GF-D8 (cell line): ENCODE results near the gene PLEKHA1.

Source experiments
- DNase-seq: peaks from one replicate; lab custom pipeline; 2025; lab: John Stamatoyannopoulos, UW

PLEKHA1 gene

GRCh38 chr10:122422266-122422989, 47.9 kb downstream of the PLEKHA1 start:
- DNase-seq, result no peak

- DNase-seq, result no peak
Measured at GRCh38 chr10:122424059-122424458, 49.6 kb downstream of the PLEKHA1 start.

- DNase-seq, result no peak
Measured at GRCh38 chr10:122426829-122427228, 52.3 kb downstream of the PLEKHA1 start.

- DNase-seq, result no peak
Measured at GRCh38 chr10:122427280-122427679, 52.8 kb downstream of the PLEKHA1 start.

- no peak for DNase-seq
Measured at GRCh38 chr10:122435212-122435827, 60.8 kb downstream of the PLEKHA1 start.

- no peak for DNase-seq
Measured at GRCh38 chr10:122441961-122442360, 67.5 kb downstream of the PLEKHA1 start.

GRCh38 chr10:122445469-122445868, 71.0 kb downstream of the PLEKHA1 start:
- DNase-seq, result no peak

- DNase-seq, result no peak
Measured at GRCh38 chr10:122445904-122446303, 71.4 kb downstream of the PLEKHA1 start.

GRCh38 chr10:122446668-122447423, 72.3 kb downstream of the PLEKHA1 start:
- DNase-seq, result no peak

- no peak for DNase-seq
Measured at GRCh38 chr10:122448600-122448999, 74.1 kb downstream of the PLEKHA1 start.

GRCh38 chr10:122449153-122449552, 74.6 kb downstream of the PLEKHA1 start:
- DNase-seq, result no peak

GRCh38 chr10:122450353-122450990, 76.0 kb downstream of the PLEKHA1 start:
- no peak for DNase-seq

GRCh38 chr10:122454071-122454470, 79.6 kb downstream of the PLEKHA1 start:
- DNase-seq, result no peak

GRCh38 chr10:122454603-122455080, 80.1 kb downstream of the PLEKHA1 start, which contains the start of gene ARMS2:
ARMS2 (plus strand) TSS chr10:122454653; CDS start chr10:122454728, 75 bp downstream.
- DNase-seq, result no peak

GRCh38 chr10:122455376-122456079, 81.0 kb downstream of the PLEKHA1 start:
- DNase-seq, result no peak

GRCh38 chr10:122457934-122458333, 83.4 kb downstream of the PLEKHA1 start:
- DNase-seq, result no peak

GRCh38 chr10:122458693-122459092, 84.2 kb downstream of the PLEKHA1 start:
- no peak for DNase-seq

- DNase-seq, result no peak
Measured at GRCh38 chr10:122459561-122460273, 85.2 kb downstream of the PLEKHA1 start.

GRCh38 chr10:122460891-122461293, 86.4 kb downstream of the PLEKHA1 start:
- no peak for DNase-seq

GRCh38 chr10:122461367-122461728, 86.8 kb downstream of the PLEKHA1 start, which contains the start of gene HTRA1:
HTRA1 (plus strand) TSS chr10:122461553; CDS start chr10:122461653, 100 bp downstream.
- no peak for DNase-seq
